ENCODE results near the gene MAMDC4.
"Not testable (repeated sequence)": the region's sequence is repeated elsewhere in the genome, so short reads cannot be mapped to it uniquely, and the experiment has no call there.

MAMDC4 gene

GRCh38 chr9:136825295-136826187 lies 26.6 kb upstream of the MAMDC4 start:
- DNase-seq (ENCODE audit: low read depth in 3 of 3), result no peak

- DNase-seq (ENCODE audit: low read depth in 3 of 3), result no peak
These were observed 26.0 kb upstream of the MAMDC4 start for GRCh38 chr9:136826188-136826541.

GRCh38 chr9:136826703-136827582 lies 25.2 kb upstream of the MAMDC4 start:
- DNase-seq (ENCODE audit: low read depth in 3 of 3), result no peak

GRCh38 chr9:136827794-136828473 lies 24.2 kb upstream of the MAMDC4 start:
- DNase-seq (ENCODE audit: low read depth in 3 of 3), result no peak

- no peak for DNase-seq (ENCODE audit: low read depth in 3 of 3)
These were observed 23.5 kb upstream of the MAMDC4 start for GRCh38 chr9:136828474-136829140.

GRCh38 chr9:136829412-136829811 lies 22.7 kb upstream of the MAMDC4 start:
- no peak for DNase-seq (ENCODE audit: low read depth in 3 of 3)

- DNase-seq (ENCODE audit: low read depth in 3 of 3), result no peak
These were observed 21.9 kb upstream of the MAMDC4 start for GRCh38 chr9:136829981-136830885.

- no peak for DNase-seq (ENCODE audit: low read depth in 3 of 3)
These were observed 21.0 kb upstream of the MAMDC4 start for GRCh38 chr9:136831002-136831719.

GRCh38 chr9:136831720-136832104 lies 20.4 kb upstream of the MAMDC4 start:
- DNase-seq (ENCODE audit: low read depth in 3 of 3), result no peak

- no peak for DNase-seq (ENCODE audit: low read depth in 3 of 3)
These were observed 19.6 kb upstream of the MAMDC4 start for GRCh38 chr9:136832581-136832980.

GRCh38 chr9:136833381-136834048 lies 18.6 kb upstream of the MAMDC4 start:
- not testable (repeated sequence) for DNase-seq (ENCODE audit: low read depth in 3 of 3)

GRCh38 chr9:136835162-136835931 lies 16.8 kb upstream of the MAMDC4 start:
- DNase-seq (ENCODE audit: low read depth in 3 of 3), result no peak

- DNase-seq (ENCODE audit: low read depth in 3 of 3), result no peak
These were observed 15.9 kb upstream of the MAMDC4 start for GRCh38 chr9:136835932-136836904.

GRCh38 chr9:136837146-136837855 lies 14.8 kb upstream of the MAMDC4 start:
- DNase-seq (ENCODE audit: low read depth in 3 of 3), result no peak

GRCh38 chr9:136837856-136838277 lies 14.3 kb upstream of the MAMDC4 start:
- not testable (repeated sequence) for DNase-seq (ENCODE audit: low read depth in 3 of 3)
